Breast epithelium (tissue), 3 donors: ENCODE data around the gene ABTB1.

Source experiments
- CTCF ChIP-seq, 3 donors: fragments of 450-650 bp; IDR thresholded peaks; one replicate each; pipeline ENCODE4 v1.5.1; 2016 to 2017; ENCODE audit warnings: antibody characterized with exemption in 3 of 3, mild to moderate bottlenecking in 3 of 3, moderate library complexity in 3 of 3
- POLR2A ChIP-seq: fragments of 450-650 bp; IDR thresholded peaks from one replicate; pipeline ENCODE4 v1.6.1; 2016; ENCODE audit warnings: antibody characterized with exemption, mild to moderate bottlenecking, moderate library complexity
- POLR2AphosphoS5 ChIP-seq, 3 donors: sonication (generic); formaldehyde crosslinking; IDR thresholded peaks; one replicate each; pipeline ENCODE4 v1.6.1; 2017; ENCODE audit warnings: antibody characterized with exemption in 3 of 3

- no peak for TF ChIP-seq CTCF (IDR thresholded peaks at IDR 0.05)
- no peak for TF ChIP-seq POLR2A
- TF ChIP-seq POLR2AphosphoS5 (IDR thresholded peaks at IDR 0.05) = no peak
Measured at GRCh38 chr3:127651516-127652172, 21.1 kb upstream of the ABTB1 start.
